Measurements from ENCODE around the gene HSD11B2.

- TF ChIP-seq, protein P1, sequence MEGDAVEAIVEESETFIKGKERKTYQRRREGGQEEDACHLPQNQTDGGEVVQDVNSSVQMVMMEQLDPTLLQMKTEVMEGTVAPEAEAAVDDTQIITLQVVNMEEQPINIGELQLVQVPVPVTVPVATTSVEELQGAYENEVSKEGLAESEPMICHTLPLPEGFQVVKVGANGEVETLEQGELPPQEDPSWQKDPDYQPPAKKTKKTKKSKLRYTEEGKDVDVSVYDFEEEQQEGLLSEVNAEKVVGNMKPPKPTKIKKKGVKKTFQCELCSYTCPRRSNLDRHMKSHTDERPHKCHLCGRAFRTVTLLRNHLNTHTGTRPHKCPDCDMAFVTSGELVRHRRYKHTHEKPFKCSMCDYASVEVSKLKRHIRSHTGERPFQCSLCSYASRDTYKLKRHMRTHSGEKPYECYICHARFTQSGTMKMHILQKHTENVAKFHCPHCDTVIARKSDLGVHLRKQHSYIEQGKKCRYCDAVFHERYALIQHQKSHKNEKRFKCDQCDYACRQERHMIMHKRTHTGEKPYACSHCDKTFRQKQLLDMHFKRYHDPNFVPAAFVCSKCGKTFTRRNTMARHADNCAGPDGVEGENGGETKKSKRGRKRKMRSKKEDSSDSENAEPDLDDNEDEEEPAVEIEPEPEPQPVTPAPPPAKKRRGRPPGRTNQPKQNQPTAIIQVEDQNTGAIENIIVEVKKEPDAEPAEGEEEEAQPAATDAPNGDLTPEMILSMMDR (IDR thresholded peaks at IDR 0.05): no peak
- TF ChIP-seq POLR2A (IDR thresholded peaks at IDR 0.05) (no peak), POLR2AphosphoS5 (IDR thresholded peaks at IDR 0.05) (no peak)
Measured at GRCh38 chr16:67389911-67390815, 40.8 kb upstream of the HSD11B2 start.

Measured in prostate gland (tissue), 2 donors.